GM21529 (cell line): Measurements from ENCODE around the gene KCTD6.

Experiments used
- ATAC-seq: cut with Tn5 transposase; IDR thresholded peaks from one replicate; pipeline ENCODE4 v1.9.1; 2021; ENCODE audit not compliant: unreplicated experiment

KCTD6 gene

DNA sequence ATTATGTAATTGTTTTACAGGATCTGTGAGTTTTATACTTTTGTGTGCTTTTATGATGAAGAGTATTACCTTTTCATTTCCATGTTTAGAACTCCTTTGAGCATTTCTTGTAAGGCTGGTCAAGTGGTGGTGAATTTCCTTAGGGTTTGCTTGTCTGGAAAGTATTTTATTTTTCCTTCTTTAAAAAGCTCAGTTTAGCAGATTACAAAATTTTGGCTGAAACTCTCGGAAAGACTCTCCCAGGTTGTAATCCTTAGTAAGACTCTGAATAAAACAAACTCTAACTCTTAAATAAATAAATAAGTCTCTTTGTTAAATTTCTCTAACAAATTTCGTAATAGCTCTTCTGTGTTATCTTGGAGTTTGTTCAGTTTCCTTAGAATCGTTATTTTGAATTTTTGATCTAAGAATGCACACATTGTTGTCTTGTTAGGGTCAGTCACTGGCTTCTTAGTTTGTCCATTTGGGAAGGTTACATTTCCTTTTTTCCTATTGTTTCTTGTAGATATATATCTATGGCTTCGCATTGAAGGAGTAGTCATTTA lies 59.8 kb downstream of the KCTD6 start:
- no peak for ATAC-seq
